RWPE2 (cell line): ENCODE measurements around the gene LRP2.

Experiments
- ATAC-seq: fragments of 200-7000 bp; cut with Tn5 transposase; 3 replicates; pipeline ENCODE4 v1.9.1; 2021; ENCODE audit warnings: low read depth
- DNase-seq: peaks from one replicate; pipeline ENCODE4 v3.0.0-alpha.2; 2020; ENCODE audit warnings: low spot score
- H3K27ac ChIP-seq: fragments of 450-650 bp; 2 replicates; pipeline ENCODE4 v1.5.1; 2017; ENCODE audit warnings: mild to moderate bottlenecking; ENCODE audit not compliant: poor library complexity, severe bottlenecking
- H3K27me3 ChIP-seq: fragments of 250-450 bp; sonication (Bioruptor Pico); 2 replicates; pipeline ENCODE4 v1.5.1; 2021; ENCODE audit warnings: mild to moderate bottlenecking, moderate library complexity; ENCODE audit not compliant: insufficient read depth, poor library complexity, severe bottlenecking
- H3K36me3 ChIP-seq: fragments of 250-450 bp; sonication (Bioruptor Pico); 2 replicates; pipeline ENCODE4 v1.5.1; 2020; ENCODE audit warnings: low read depth, mild to moderate bottlenecking, moderate library complexity
- H3K4me1 ChIP-seq: fragments of 250-450 bp; sonication (Bioruptor Pico); 2 replicates; pipeline ENCODE4 v1.5.1; 2021; ENCODE audit warnings: mild to moderate bottlenecking, moderate library complexity; ENCODE audit not compliant: insufficient read depth, poor library complexity, severe bottlenecking
- H3K4me3 ChIP-seq: fragments of 250-450 bp; sonication (Bioruptor Pico); 2 replicates; pipeline ENCODE4 v1.5.1; 2021; ENCODE audit warnings: mild to moderate bottlenecking, moderate library complexity; ENCODE audit not compliant: severe bottlenecking
- H3K9me3 ChIP-seq: fragments of 250-450 bp; sonication (Bioruptor Pico); 2 replicates; pipeline ENCODE4 v1.5.1; 2021; ENCODE audit warnings: mild to moderate bottlenecking, moderate library complexity; ENCODE audit not compliant: severe bottlenecking
- CTCF ChIP-seq: fragments of 450-650 bp; IDR thresholded peaks from one replicate; pipeline ENCODE4 v1.5.1; 2017; ENCODE audit warnings: mild to moderate bottlenecking, moderate library complexity; ENCODE audit not compliant: poor library complexity, severe bottlenecking

The LRP2 gene

DNA sequence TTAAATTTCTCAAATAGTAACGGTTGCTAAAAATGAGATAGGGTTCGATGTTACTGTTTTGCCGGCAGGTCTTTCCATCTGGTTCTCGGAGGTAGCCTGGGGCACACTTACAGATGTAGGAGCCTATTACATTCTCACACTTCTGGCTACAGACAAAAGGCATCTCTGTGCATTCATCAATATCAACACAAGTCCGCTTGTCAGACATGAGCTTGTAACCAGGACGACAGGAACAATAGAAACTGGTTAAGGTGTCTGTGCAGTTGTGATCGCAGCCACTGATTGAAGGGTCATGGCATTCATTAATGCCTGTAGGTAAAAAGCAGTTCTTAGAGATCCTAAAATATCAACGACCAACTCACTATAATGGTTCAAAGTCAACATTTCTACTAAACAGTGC is 176.6 kb downstream of the LRP2 start:
- Histone ChIP-seq H3K9me3 (no peaks in the 10 kb centered on the region), H3K27me3 (no peaks in the 10 kb centered on the region), H3K27ac (no peak overlapping the region), H3K4me1 (peaks cover 9% of the 10 kb centered on the region), H3K36me3 (no peaks in the 10 kb centered on the region), H3K4me3 (no peak overlapping the region)
- no peak for TF ChIP-seq CTCF
- DNase-seq (no peak), ATAC-seq (no peak)

- Histone ChIP-seq H3K4me3 (no peak overlapping the region), H3K4me1 (peaks cover 9% of the 10 kb centered on the region), H3K27ac (peak overlapping the region; percentile 44), H3K9me3 (no peaks in the 10 kb centered on the region), H3K27me3 (no peaks in the 10 kb centered on the region), H3K36me3 (no peaks in the 10 kb centered on the region)
- ATAC-seq (peak; percentile 98), DNase-seq (no peak)
- no peak for TF ChIP-seq CTCF
These were observed 178.3 kb downstream of the LRP2 start for GRCh38 chr2:169184074-169184473.

GRCh38 chr2:169182573-169182972 is 179.8 kb downstream of the LRP2 start:
- ATAC-seq (no peak), DNase-seq (no peak)
- Histone ChIP-seq H3K4me1 (peaks cover 9% of the 10 kb centered on the region), H3K27ac (no peak overlapping the region), H3K9me3 (no peaks in the 10 kb centered on the region), H3K27me3 (no peaks in the 10 kb centered on the region), H3K36me3 (no peaks in the 10 kb centered on the region), H3K4me3 (no peak overlapping the region)
- no peak for TF ChIP-seq CTCF

DNA sequence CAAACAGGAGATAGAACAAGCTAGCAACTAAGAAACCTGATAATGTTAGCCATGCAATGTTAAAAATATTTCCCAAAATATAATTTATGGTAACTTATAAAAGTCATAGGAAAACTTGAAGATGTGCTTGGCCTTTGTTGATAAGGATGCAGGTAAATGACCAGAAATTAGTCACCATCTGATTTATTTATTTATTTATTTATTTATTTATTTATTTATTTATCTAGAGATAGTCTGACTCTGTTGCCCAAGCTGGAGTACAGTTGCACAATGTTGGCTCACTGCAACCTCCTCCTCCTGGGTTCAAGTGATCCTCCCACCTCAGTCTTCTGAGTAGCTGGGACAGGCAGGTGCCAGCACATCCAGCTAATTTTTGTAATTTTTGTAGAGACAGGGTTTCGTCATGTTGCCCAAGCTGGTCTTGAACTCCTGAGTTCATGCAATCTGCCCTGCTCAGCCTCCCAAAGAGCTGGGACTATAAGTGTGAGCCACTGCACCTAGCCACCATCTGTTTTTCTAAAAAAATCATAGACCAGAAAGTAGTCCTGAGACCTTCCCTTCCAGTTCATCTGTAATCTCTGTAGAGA is 183.4 kb downstream of the LRP2 start:
- TF ChIP-seq CTCF: no peak
- H3K4me3 ChIP-seq: no peak overlapping the region
- H3K27me3 ChIP-seq: no peaks in the 10 kb centered on the region
- H3K4me1 ChIP-seq: peaks cover 4% of the 10 kb centered on the region
- no peak overlapping the region for H3K27ac ChIP-seq
- ATAC-seq: no peak
- no peaks in the 10 kb centered on the region for H3K36me3 ChIP-seq
- DNase-seq: no peak
- H3K9me3 ChIP-seq: no peaks in the 10 kb centered on the region

DNA sequence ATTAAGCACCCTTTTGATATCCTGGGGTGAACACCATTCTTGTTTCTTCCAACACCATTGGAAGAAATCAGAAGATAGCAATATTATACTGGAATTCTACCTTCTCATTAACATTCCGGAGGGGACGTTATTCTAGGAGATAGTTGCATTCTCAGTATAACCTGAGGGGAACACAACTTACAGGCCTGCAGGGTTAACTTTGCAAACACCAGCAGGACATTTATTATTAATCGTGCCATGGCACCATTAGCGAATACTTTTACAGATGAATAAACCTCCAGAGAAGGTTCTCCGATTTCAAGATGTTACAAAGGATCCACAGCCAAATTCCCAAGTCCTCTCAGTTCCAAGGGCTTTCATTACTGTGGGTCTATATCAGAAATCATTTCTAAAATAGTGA is 184.0 kb downstream of the LRP2 start:
- DNase-seq (no peak), ATAC-seq (no peak)
- no peaks in the 10 kb centered on the region for H3K27me3 ChIP-seq
- H3K4me3 ChIP-seq: no peak overlapping the region
- no peaks in the 10 kb centered on the region for H3K4me1 ChIP-seq
- no peaks in the 10 kb centered on the region for H3K36me3 ChIP-seq
- no peaks in the 10 kb centered on the region for H3K9me3 ChIP-seq
- no peak for TF ChIP-seq CTCF
- H3K27ac ChIP-seq: no peak overlapping the region
